ENCODE data around the gene ZNF500. TPM values are rescaled to one million over a fixed set of nuclear protein-coding genes. Genes with fewer than 3 reads are reported as not detected.
A peak's percentile ranks its signal among the peaks of the same experiment; 100 is the strongest.

The ZNF500 gene
- total and polyA plus RNA-seq, 10 of the 15 experiments (the other 5 are each of a cell fraction or from before 2014, with no cell fraction given) = 0.99 to 13.1 (median 5.5) TPM

DNA sequence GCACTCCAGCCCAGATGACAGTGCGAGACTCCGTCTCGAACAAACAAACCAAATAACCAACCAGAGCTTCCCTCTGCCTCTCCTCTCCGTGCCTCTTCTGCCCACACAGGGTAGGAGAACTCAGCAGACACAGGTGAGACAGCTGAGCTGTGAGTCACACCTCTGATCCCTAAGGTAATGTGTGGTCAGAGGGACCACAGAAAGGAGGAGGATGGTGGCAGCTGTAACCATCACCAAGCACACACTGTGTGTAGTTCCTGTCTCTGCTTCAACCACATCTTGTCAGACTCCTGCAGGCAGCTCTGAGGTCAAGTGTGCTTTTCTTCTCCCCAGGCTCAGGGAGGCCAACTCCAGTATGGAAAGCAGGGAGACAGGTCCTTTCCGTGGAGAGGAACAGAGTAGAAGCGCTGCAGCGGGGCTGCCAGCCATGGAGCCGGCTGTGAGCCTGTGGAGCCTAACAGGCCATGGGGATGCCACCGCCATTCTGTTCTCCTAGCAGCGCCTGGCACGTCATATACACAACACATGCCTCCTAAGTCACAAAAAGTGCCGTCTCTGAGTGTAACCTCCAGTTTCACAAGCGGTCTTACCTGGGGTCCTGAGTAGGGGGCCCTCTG lies 66.5 kb downstream of the ZNF500 start:
- CTCF ChIA-PET = no interaction called here

DNA sequence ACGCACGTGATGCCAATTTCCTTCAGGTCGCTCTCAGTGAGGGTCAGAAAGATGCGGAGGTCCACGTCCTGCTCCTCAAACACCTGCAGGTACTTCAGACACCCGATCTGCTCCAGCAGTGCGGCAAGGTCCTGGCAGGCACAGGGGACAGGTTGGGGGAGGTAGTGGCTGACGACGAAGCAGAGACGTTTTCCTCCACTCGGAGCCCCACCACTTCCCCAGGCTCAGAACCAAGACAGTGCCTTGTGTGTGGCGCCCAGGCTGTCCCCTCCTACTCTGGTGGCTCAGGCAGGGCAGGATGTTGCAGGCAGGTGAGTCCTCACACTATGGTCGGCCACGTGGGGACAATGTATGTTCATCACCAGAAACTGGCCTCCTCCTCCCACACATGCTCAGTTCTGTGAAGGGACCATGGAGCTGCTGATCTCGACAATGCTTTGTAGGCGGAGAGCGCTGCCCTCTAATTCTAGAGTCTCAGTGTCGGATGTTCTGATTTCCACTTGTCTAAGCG lies 67.9 kb downstream of the ZNF500 start:
- peaks cover 5% of the 10 kb centered on the region; the same call in 1 of the 2 replicates for H3K4me1 ChIP-seq (ENCODE audit: control insufficient read depth, insufficient read depth, low read length)
- TF ChIP-seq POLR2A (IDR thresholded peaks at IDR 0.05; ENCODE audit: low read depth, low read length) (peak; percentile 68), EGR1 (IDR thresholded peaks at IDR 0.05; ENCODE audit: borderline replicate concordance in 1 of 2, low read depth in 2 of 2, low read length in 2 of 2) (no peak), SREBF1 (IDR thresholded peaks at IDR 0.05; ENCODE audit: low read length) (no peak)
- H3K4me3 ChIP-seq = no peak overlapping the region
- H2AFZ ChIP-seq (ENCODE audit: control insufficient read depth, low read depth, low read length) = no peak overlapping the region
- in situ Hi-C loops (cut with MboI) (no loop called here), intact Hi-C loops (cut with micrococcal nuclease; ENCODE audit: unreplicated experiment) (no loop called here)
- H3K27me3 ChIP-seq (replicated peaks in 1 of 2; ENCODE audit: control insufficient read depth in 2 of 2, insufficient read depth in 2 of 2, low read length in 1 of 2) = no peaks in the 10 kb centered on the region
- no TSS peak for BruUV-seq (replicated peaks)
- no peaks in the 10 kb centered on the region for H3K9me3 ChIP-seq (replicated peaks; ENCODE audit: control insufficient read depth, insufficient read depth, low read length)
- ChIA-PET CTCF (interaction anchor here (0.6 kb wide), 1 partner anchor 83 kb away, joined by 3 read pairs; no protein-coding TSS in a partner anchor), SMC1A (ENCODE audit: uncharacterized antibody, unreplicated experiment) (no interaction called here), POLR2A (no interaction called here), RAD21 (ENCODE audit: unreplicated experiment) (no interaction called here)
- H3K79me2 ChIP-seq (ENCODE audit: control insufficient read depth, insufficient read depth, low read length) = peaks cover 6% of the 10 kb centered on the region
- FAIRE-seq (no peak), DNase-seq (ENCODE audit: low read depth, low spot score) (no peak), ATAC-seq (no peak)
- no peak overlapping the region for H3K9ac ChIP-seq (ENCODE audit: control insufficient read depth, insufficient read depth, low read length)
- no peak overlapping the region for H3K4me2 ChIP-seq (ENCODE audit: control insufficient read depth, insufficient read depth)
- 90% methylated on average over 17 of the region's 19 CpGs for WGBS (ENCODE audit: insufficient coverage, insufficient replicate concordance, low lambda C conversion rate, missing lambda C conversion rate)
- H4K20me1 ChIP-seq (ENCODE audit: control insufficient read depth, insufficient read depth) = no peaks in the 10 kb centered on the region
- no peak overlapping the region for H3K27ac ChIP-seq (ENCODE audit: control insufficient read depth, insufficient read depth)
- peaks cover 10 to 45% of the 10 kb centered on the region in 2 experiments; a peak in 3 of 4 replicates for H3K36me3 ChIP-seq (ENCODE audit: control insufficient read depth in 2 of 2, insufficient read depth in 2 of 2, low read length in 1 of 2)

More for the DNA sequence above, 66.5 kb downstream of the ZNF500 start:
- no peak for ATAC-seq
- ChIA-PET SMC1A (ENCODE audit: uncharacterized antibody, unreplicated experiment) (no interaction called here), RAD21 (ENCODE audit: unreplicated experiment) (no interaction called here), POLR2A (no interaction called here)
- H4K20me1 ChIP-seq (ENCODE audit: control insufficient read depth, insufficient read depth) = no peaks in the 10 kb centered on the region
- in situ Hi-C loops (cut with MboI) (no loop called here), intact Hi-C loops (cut with micrococcal nuclease; ENCODE audit: unreplicated experiment) (no loop called here)
- BruUV-seq (replicated peaks) = no TSS peak
- WGBS (ENCODE audit: insufficient coverage, insufficient replicate concordance, low lambda C conversion rate, missing lambda C conversion rate) = 92% methylated on average over 13 of the region's 13 CpGs
- peaks cover 10 to 45% of the 10 kb centered on the region in 2 experiments; a peak in 3 of 4 replicates for H3K36me3 ChIP-seq (ENCODE audit: control insufficient read depth in 2 of 2, insufficient read depth in 2 of 2, low read length in 1 of 2)
- H3K4me3 ChIP-seq = no peak overlapping the region
- FAIRE-seq = no peak
- H3K9ac ChIP-seq (ENCODE audit: control insufficient read depth, insufficient read depth, low read length) = no peak overlapping the region
- DNase-seq (ENCODE audit: low read depth, low spot score) = no peak
- no peak overlapping the region for H3K27ac ChIP-seq (ENCODE audit: control insufficient read depth, insufficient read depth)
- TF ChIP-seq ZNF24 (IDR thresholded peaks at IDR 0.05) (no peak), BHLHE40 (IDR thresholded peaks at IDR 0.05; ENCODE audit: borderline replicate concordance in 1 of 2, low read depth in 2 of 2, low read length in 1 of 2) (peak in 1 of 2 experiments; percentile 26; a peak in 2 of 4 replicates)
- H3K4me2 ChIP-seq (ENCODE audit: control insufficient read depth, insufficient read depth) = no peak overlapping the region
- no peak overlapping the region for H2AFZ ChIP-seq (ENCODE audit: control insufficient read depth, low read depth, low read length)
- H3K79me2 ChIP-seq (ENCODE audit: control insufficient read depth, insufficient read depth, low read length) = no peaks in the 10 kb centered on the region
- H3K9me3 ChIP-seq (replicated peaks; ENCODE audit: control insufficient read depth, insufficient read depth, low read length) = no peaks in the 10 kb centered on the region
- H3K27me3 ChIP-seq (replicated peaks in 1 of 2; ENCODE audit: control insufficient read depth in 2 of 2, insufficient read depth in 2 of 2, low read length in 1 of 2) = no peaks in the 10 kb centered on the region
- no peaks in the 10 kb centered on the region for H3K4me1 ChIP-seq (ENCODE audit: control insufficient read depth, insufficient read depth, low read length)
